Measurements from ENCODE around the gene TIGD1. TPM values are rescaled to one million over a fixed set of nuclear protein-coding genes. Genes with fewer than 3 reads are reported as not detected.
A peak's percentile ranks its signal among the peaks of the same experiment; 100 is the strongest.

Gene TIGD1
- total and polyA plus RNA-seq, 4 donors, result 2.0 to 6.0 (median 4.5) TPM

DNA sequence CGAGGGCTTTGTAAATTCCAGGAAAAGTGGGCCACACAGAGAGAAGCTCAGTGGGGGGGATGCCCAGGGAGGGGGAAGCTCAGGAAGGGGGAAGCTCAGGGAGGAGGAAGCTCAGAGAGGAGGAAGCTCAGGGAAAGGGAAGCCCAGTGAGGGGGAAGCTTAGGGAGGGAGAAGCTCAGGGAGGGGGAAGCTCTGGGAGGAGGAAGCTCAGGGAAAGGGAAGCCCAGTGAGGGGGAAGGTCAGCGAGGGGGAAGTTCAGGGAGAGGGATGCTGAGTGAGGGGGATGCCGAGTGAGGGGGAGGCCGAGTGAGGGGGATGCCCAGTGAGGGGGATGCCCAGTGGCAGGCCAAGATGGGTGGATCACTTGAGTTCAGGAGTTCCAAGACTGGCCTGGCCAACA is 11.7 kb downstream of the TIGD1 start:
- H3K9ac ChIP-seq (ENCODE audit: insufficient read depth in 1 of 2, low read length in 2 of 2), result no peak overlapping the region
- H3K36me3 ChIP-seq (ENCODE audit: control insufficient read depth in 4 of 4, insufficient read depth in 4 of 4, low read length in 4 of 4), result no peaks in the 10 kb centered on the region
- H3K27me3 ChIP-seq (ENCODE audit: control insufficient read depth in 3 of 3, insufficient read depth in 3 of 3, low read length in 2 of 3), result peaks cover 0 to 4% (median 0%) of the 10 kb centered on the region in 3 donors
- no peak overlapping the region for H3K27ac ChIP-seq (ENCODE audit: low read depth in 1 of 2, low read length in 1 of 2)
- ATAC-seq (ENCODE audit: insufficient read depth, low FRiP score) (peak; percentile 28), DNase-seq (no peak)
- peaks cover 0 to 6% (median 0%) of the 10 kb centered on the region in 5 donors for H3K4me1 ChIP-seq (ENCODE audit: control insufficient read depth in 5 of 5, insufficient read depth in 5 of 5, low read length in 5 of 5)
- 10 to 11% methylated on average over 4 of the region's 4 CpGs for WGBS, 2 donors
- TF ChIP-seq, protein P1, sequence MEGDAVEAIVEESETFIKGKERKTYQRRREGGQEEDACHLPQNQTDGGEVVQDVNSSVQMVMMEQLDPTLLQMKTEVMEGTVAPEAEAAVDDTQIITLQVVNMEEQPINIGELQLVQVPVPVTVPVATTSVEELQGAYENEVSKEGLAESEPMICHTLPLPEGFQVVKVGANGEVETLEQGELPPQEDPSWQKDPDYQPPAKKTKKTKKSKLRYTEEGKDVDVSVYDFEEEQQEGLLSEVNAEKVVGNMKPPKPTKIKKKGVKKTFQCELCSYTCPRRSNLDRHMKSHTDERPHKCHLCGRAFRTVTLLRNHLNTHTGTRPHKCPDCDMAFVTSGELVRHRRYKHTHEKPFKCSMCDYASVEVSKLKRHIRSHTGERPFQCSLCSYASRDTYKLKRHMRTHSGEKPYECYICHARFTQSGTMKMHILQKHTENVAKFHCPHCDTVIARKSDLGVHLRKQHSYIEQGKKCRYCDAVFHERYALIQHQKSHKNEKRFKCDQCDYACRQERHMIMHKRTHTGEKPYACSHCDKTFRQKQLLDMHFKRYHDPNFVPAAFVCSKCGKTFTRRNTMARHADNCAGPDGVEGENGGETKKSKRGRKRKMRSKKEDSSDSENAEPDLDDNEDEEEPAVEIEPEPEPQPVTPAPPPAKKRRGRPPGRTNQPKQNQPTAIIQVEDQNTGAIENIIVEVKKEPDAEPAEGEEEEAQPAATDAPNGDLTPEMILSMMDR (IDR thresholded peaks at IDR 0.05; ENCODE audit: control extremely low read depth, extremely low read depth), result no peak
- H3K9me3 ChIP-seq (ENCODE audit: control insufficient read depth in 4 of 4, insufficient read depth in 3 of 4, low read length in 3 of 4), result peaks cover 0 to 6% (median 3%) of the 10 kb centered on the region in 4 donors
- H3K4me3 ChIP-seq, result no peak overlapping the region

DNA sequence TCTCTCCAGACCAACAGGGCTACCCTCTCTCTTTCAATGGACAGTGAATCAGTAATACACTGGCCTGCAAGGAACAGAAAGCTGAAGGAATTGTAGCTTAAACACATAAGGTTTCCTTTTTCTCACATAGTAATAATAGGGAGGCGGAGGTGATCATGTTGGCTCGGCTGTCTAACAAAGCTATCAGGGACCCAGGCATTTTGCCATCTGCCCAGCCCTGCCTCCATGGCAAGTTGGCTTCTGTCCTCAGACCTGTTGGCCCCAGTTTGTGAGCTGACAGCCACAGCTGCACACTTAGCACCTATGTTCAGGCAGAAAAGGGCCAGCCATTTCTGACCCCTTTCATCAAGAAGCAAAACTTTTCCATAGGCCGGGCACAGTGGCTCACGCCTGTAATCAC is 12.9 kb downstream of the TIGD1 start:
- WGBS, 2 donors, result 85 to 92% methylated on average over 4 of the region's 4 CpGs
- Histone ChIP-seq H3K27me3 (ENCODE audit: control insufficient read depth in 3 of 3, insufficient read depth in 3 of 3, low read length in 2 of 3) (peaks cover 0 to 4% (median 0%) of the 10 kb centered on the region in 3 donors), H3K36me3 (ENCODE audit: control insufficient read depth in 4 of 4, insufficient read depth in 4 of 4, low read length in 4 of 4) (no peaks in the 10 kb centered on the region), H3K9me3 (ENCODE audit: control insufficient read depth in 4 of 4, insufficient read depth in 3 of 4, low read length in 3 of 4) (peaks cover 0 to 6% (median 3%) of the 10 kb centered on the region in 4 donors), H3K27ac (ENCODE audit: low read depth in 1 of 2, low read length in 1 of 2) (no peak overlapping the region), H3K4me1 (ENCODE audit: control insufficient read depth in 5 of 5, insufficient read depth in 5 of 5, low read length in 5 of 5) (peaks cover 0 to 6% (median 0%) of the 10 kb centered on the region in 5 donors), H3K9ac (ENCODE audit: insufficient read depth in 1 of 2, low read length in 2 of 2) (no peak overlapping the region), H3K4me3 (no peak overlapping the region)
- DNase-seq, result no peak
- no peak for ATAC-seq (ENCODE audit: insufficient read depth, low FRiP score)
- TF ChIP-seq, protein P1 (IDR thresholded peaks at IDR 0.05; ENCODE audit: control extremely low read depth, extremely low read depth), result no peak

DNA sequence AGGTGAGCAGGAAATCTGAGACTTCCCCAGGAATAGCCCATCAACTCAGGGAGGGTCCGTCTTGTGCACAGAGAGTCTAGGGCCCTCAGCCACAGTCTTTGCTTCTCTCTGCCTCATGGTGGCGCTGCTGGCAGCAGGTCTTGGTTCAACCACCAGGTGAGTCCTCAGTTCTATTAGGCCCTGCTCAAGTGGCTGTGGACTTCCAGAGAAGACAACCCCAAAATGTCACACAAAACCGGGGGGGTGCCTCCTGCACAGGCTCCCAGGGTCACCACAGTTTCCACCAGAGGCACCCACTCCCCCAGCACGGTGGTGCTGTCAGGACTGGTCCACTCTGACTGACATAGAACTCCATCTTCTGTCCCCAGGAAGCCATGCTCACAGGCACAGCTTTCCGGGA is 13.3 kb downstream of the TIGD1 start:
- H3K4me3 ChIP-seq, result no peak overlapping the region
- no peak overlapping the region for H3K27ac ChIP-seq (ENCODE audit: low read depth in 1 of 2, low read length in 1 of 2)
- no peak overlapping the region for H3K9ac ChIP-seq (ENCODE audit: insufficient read depth in 1 of 2, low read length in 2 of 2)
- ATAC-seq (ENCODE audit: insufficient read depth, low FRiP score) (no peak), DNase-seq (no peak)
- TF ChIP-seq, protein P1 (IDR thresholded peaks at IDR 0.05; ENCODE audit: control extremely low read depth, extremely low read depth), result no peak
- peaks cover 0 to 6% (median 3%) of the 10 kb centered on the region in 4 donors for H3K9me3 ChIP-seq (ENCODE audit: control insufficient read depth in 4 of 4, insufficient read depth in 3 of 4, low read length in 3 of 4)
- H3K4me1 ChIP-seq (ENCODE audit: control insufficient read depth in 5 of 5, insufficient read depth in 5 of 5, low read length in 5 of 5), result peaks cover 0 to 6% (median 0%) of the 10 kb centered on the region in 5 donors
- peaks cover 0 to 4% (median 0%) of the 10 kb centered on the region in 3 donors for H3K27me3 ChIP-seq (ENCODE audit: control insufficient read depth in 3 of 3, insufficient read depth in 3 of 3, low read length in 2 of 3)
- 56 to 69% methylated on average over 5 of the region's 5 CpGs for WGBS, 2 donors
- no peaks in the 10 kb centered on the region for H3K36me3 ChIP-seq (ENCODE audit: control insufficient read depth in 4 of 4, insufficient read depth in 4 of 4, low read length in 4 of 4)
